HepG2 (cell line): ENCODE measurements around the gene ALDOA. TPM values are rescaled to one million over a fixed set of nuclear protein-coding genes. Genes with fewer than 3 reads are reported as not detected.

ENCODE experiments used
- CHD4 ChIP-seq: fragments of 200-600 bp; sonication (generic); IDR thresholded peaks from 2 replicates; pipeline ENCODE4 v1.7.0; 2017; ENCODE audit warnings: mild to moderate bottlenecking, low read length, borderline replicate concordance
- HMG20A ChIP-seq: IDR thresholded peaks from 2 replicates; pipeline ENCODE4 v1.6.1; 2016; ENCODE audit warnings: borderline replicate concordance
- RFX3 ChIP-seq: IDR thresholded peaks from 2 replicates; pipeline ENCODE4 v1.6.1; 2016; ENCODE audit warnings: missing biosample characterization, missing genetic modification reagents
- SCMH1 ChIP-seq: sonication (generic); formaldehyde crosslinking; IDR thresholded peaks from 2 replicates; pipeline ENCODE4 v1.9.0; 2021; ENCODE audit warnings: missing genetic modification reagents, mild to moderate bottlenecking, borderline replicate concordance
- TMF1 ChIP-seq: sonication (generic); formaldehyde crosslinking; IDR thresholded peaks from 2 replicates; pipeline ENCODE4 v1.8.1; 2022; ENCODE audit warnings: low read depth, missing genetic modification reagents
- ZIK1 ChIP-seq: sonication (generic); formaldehyde crosslinking; IDR thresholded peaks from 2 replicates; pipeline ENCODE4 v1.5.0; 2020; ENCODE audit warnings: mild to moderate bottlenecking, low read depth, missing genetic modification reagents, borderline replicate concordance
- ZNF121 ChIP-seq: sonication (generic); formaldehyde crosslinking; IDR thresholded peaks from 2 replicates; pipeline ENCODE4 v1.5.0; 2020; ENCODE audit warnings: mild to moderate bottlenecking, missing genetic modification reagents
- ZNF264 ChIP-seq: sonication (generic); formaldehyde crosslinking; IDR thresholded peaks from 2 replicates; pipeline ENCODE4 v1.4.0; 2020; ENCODE audit warnings: missing genetic modification reagents
- ZNF337 ChIP-seq: sonication (generic); formaldehyde crosslinking; IDR thresholded peaks from 2 replicates; pipeline ENCODE4 v1.5.1; 2020; ENCODE audit warnings: missing genetic modification reagents, low read depth, mild to moderate bottlenecking, borderline replicate concordance
- ZNF572 ChIP-seq: sonication (generic); formaldehyde crosslinking; IDR thresholded peaks from 2 replicates; pipeline ENCODE4 v1.5.1; 2020; ENCODE audit warnings: mild to moderate bottlenecking, missing genetic modification reagents
- polyA plus RNA-seq, 8 experiments: library from polyadenylated mRNA; depleted of rRNA in 3 of 8; stranded (reverse) in 7 of 8; unstranded in 1 of 8; fragments of >200 nt; fragmentation: Illumina TruSeq in 4 of 8; extraction: Trizol in 4 of 8; gene quantifications; 2 replicates each; pipeline versions ENCODE4 v1.2.1 to v1.2.3, GENCODE V29; 2011 to 2016; ENCODE audit warnings: low read depth in 4 of 8, missing spikeins in 1 of 8, mixed read lengths in 1 of 8; ENCODE audit not compliant: insufficient read depth in 1 of 8
- total RNA-seq, 5 experiments: library from RNA; depleted of rRNA; stranded (reverse); fragments of >200 nt; fragmentation: Illumina TruSeq; extraction: Trizol; gene quantifications; 2 replicates each; pipeline ENCODE4 v1.2.3, GENCODE V29; 2016; ENCODE audit warnings: low read depth in 1 of 5
- TF ChIP-seq, protein P1 (sequence below): sonication (generic); formaldehyde crosslinking; IDR thresholded peaks from 2 replicates; pipeline ENCODE4 v1.8.0; 2022; ENCODE audit warnings: mild to moderate bottlenecking, missing genetic modification reagents; ENCODE audit not compliant: insufficient replicate concordance
- TF ChIP-seq, protein P2 (sequence below): sonication (generic); formaldehyde crosslinking; IDR thresholded peaks from 2 replicates; pipeline ENCODE4 v1.5.1; 2020; ENCODE audit warnings: missing genetic modification reagents, mild to moderate bottlenecking, borderline replicate concordance
- TF ChIP-seq, protein P3 (sequence below): sonication (generic); formaldehyde crosslinking; IDR thresholded peaks from 2 replicates; pipeline ENCODE4 v1.4.0; 2020; ENCODE audit warnings: missing genetic modification reagents, mild to moderate bottlenecking, borderline replicate concordance
- TF ChIP-seq, protein P4 (sequence below): sonication (generic); formaldehyde crosslinking; IDR thresholded peaks from 2 replicates; pipeline ENCODE4 v1.8.0; 2022; ENCODE audit warnings: mild to moderate bottlenecking, missing genetic modification reagents
- TF ChIP-seq, protein P5 (sequence below): sonication (generic); formaldehyde crosslinking; IDR thresholded peaks from 2 replicates; pipeline ENCODE4 v1.5.0; 2020; ENCODE audit warnings: missing genetic modification reagents
- TF ChIP-seq, protein P6 (sequence below): sonication (generic); formaldehyde crosslinking; IDR thresholded peaks from 2 replicates; pipeline ENCODE4 v1.5.0; 2020; ENCODE audit warnings: mild to moderate bottlenecking, missing genetic modification reagents

ALDOA gene
- total and polyA plus RNA-seq, 2 of the 13 experiments (the other 11 are each of a cell fraction or from before 2014, with no cell fraction given): 925 to 1,884 TPM

DNA sequence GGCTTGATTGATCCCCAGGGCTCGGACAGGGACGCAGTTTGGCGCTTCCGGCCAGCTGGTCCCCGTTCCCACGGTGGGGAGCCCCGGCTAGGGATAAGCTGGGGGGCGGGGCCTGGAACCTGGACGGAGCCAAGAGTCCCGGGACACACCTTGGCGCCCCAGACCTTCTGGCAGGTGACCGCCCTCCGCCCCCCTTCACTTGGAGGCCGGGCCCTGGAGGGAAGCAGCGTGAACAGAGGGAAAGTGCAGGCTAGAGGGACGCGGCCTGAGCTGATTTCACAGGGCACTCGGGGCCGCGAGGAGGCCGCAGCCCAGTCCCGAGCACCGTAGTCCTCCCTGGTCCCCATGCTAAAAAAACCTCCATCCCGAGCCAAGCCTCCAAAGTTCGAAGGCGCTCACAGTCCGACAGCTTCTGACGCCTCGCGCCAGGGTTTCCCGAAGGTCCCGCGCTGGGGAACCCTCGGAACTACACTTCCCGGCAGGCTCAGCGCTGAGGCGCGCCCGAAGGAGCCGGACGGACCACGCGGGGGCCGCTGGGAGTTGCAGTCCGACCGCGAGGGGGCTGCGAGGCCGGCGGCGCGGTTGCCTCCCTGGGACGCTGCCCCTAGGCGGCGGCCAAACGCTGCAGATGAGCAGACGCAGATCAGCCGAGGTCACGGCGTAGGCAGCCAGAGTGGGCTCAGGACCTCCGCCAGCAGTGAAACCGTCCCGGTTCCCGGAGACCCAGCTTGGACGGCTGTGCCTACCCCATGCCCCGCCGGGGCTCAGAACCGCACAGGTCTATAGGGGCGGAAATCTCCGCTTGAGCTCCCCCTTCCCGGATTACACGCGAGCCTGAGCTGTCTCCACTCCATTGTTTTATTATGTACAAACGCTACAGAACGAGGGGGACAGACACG, 26.2 kb downstream of the ALDOA start, which contains the start of gene TBX6 (continued):
- TF ChIP-seq, protein P1, sequence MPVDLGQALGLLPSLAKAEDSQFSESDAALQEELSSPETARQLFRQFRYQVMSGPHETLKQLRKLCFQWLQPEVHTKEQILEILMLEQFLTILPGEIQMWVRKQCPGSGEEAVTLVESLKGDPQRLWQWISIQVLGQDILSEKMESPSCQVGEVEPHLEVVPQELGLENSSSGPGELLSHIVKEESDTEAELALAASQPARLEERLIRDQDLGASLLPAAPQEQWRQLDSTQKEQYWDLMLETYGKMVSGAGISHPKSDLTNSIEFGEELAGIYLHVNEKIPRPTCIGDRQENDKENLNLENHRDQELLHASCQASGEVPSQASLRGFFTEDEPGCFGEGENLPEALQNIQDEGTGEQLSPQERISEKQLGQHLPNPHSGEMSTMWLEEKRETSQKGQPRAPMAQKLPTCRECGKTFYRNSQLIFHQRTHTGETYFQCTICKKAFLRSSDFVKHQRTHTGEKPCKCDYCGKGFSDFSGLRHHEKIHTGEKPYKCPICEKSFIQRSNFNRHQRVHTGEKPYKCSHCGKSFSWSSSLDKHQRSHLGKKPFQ (CRISPR knock-in tag): peak; percentile 47
- TF ChIP-seq SCMH1 (CRISPR knock-in tag) (no peak), TMF1 (CRISPR knock-in tag) (no peak; the same call in 1 of the 2 replicates), ZNF572 (0 out of 2 replicates have a peak, but pooled peaks have one; percentile 58), RFX3 (CRISPR knock-in tag) (no peak), ZNF337 (no peak; the same call in 1 of the 2 replicates), HMG20A (CRISPR knock-in tag) (no peak), CHD4 (no peak), ZNF121 (peak; percentile 43; the same call in 1 of the 2 replicates), ZNF264 (CRISPR knock-in tag) (peak; percentile 30; the same call in 1 of the 2 replicates), ZIK1 (CRISPR knock-in tag) (peak; percentile 31)
- TF ChIP-seq, protein P2, sequence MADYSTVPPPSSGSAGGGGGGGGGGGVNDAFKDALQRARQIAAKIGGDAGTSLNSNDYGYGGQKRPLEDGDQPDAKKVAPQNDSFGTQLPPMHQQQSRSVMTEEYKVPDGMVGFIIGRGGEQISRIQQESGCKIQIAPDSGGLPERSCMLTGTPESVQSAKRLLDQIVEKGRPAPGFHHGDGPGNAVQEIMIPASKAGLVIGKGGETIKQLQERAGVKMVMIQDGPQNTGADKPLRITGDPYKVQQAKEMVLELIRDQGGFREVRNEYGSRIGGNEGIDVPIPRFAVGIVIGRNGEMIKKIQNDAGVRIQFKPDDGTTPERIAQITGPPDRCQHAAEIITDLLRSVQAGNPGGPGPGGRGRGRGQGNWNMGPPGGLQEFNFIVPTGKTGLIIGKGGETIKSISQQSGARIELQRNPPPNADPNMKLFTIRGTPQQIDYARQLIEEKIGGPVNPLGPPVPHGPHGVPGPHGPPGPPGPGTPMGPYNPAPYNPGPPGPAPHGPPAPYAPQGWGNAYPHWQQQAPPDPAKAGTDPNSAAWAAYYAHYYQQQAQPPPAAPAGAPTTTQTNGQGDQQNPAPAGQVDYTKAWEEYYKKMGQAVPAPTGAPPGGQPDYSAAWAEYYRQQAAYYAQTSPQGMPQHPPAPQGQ (CRISPR knock-in tag): no peak
- TF ChIP-seq, protein P3, sequence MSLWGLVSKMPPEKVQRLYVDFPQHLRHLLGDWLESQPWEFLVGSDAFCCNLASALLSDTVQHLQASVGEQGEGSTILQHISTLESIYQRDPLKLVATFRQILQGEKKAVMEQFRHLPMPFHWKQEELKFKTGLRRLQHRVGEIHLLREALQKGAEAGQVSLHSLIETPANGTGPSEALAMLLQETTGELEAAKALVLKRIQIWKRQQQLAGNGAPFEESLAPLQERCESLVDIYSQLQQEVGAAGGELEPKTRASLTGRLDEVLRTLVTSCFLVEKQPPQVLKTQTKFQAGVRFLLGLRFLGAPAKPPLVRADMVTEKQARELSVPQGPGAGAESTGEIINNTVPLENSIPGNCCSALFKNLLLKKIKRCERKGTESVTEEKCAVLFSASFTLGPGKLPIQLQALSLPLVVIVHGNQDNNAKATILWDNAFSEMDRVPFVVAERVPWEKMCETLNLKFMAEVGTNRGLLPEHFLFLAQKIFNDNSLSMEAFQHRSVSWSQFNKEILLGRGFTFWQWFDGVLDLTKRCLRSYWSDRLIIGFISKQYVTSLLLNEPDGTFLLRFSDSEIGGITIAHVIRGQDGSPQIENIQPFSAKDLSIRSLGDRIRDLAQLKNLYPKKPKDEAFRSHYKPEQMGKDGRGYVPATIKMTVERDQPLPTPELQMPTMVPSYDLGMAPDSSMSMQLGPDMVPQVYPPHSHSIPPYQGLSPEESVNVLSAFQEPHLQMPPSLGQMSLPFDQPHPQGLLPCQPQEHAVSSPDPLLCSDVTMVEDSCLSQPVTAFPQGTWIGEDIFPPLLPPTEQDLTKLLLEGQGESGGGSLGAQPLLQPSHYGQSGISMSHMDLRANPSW (CRISPR knock-in tag): peak; percentile 93; the same call in 1 of the 2 replicates
- TF ChIP-seq, protein P4, sequence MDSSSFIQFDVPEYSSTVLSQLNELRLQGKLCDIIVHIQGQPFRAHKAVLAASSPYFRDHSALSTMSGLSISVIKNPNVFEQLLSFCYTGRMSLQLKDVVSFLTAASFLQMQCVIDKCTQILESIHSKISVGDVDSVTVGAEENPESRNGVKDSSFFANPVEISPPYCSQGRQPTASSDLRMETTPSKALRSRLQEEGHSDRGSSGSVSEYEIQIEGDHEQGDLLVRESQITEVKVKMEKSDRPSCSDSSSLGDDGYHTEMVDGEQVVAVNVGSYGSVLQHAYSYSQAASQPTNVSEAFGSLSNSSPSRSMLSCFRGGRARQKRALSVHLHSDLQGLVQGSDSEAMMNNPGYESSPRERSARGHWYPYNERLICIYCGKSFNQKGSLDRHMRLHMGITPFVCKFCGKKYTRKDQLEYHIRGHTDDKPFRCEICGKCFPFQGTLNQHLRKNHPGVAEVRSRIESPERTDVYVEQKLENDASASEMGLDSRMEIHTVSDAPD (CRISPR knock-in tag): no peak
- TF ChIP-seq, protein P5, sequence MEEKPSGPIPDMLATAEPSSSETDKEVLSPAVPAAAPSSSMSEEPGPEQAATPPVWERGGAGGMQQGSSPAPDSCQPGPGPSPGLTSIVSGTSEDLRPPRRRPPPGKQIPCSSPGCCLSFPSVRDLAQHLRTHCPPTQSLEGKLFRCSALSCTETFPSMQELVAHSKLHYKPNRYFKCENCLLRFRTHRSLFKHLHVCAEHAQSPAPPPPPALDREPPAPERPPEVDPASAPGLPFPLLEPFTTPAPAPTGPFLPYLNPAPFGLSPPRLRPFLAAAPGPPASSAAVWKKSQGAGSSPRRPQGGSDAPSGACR (CRISPR knock-in tag): no peak; the same call in 1 of the 2 replicates
- TF ChIP-seq, protein P6, sequence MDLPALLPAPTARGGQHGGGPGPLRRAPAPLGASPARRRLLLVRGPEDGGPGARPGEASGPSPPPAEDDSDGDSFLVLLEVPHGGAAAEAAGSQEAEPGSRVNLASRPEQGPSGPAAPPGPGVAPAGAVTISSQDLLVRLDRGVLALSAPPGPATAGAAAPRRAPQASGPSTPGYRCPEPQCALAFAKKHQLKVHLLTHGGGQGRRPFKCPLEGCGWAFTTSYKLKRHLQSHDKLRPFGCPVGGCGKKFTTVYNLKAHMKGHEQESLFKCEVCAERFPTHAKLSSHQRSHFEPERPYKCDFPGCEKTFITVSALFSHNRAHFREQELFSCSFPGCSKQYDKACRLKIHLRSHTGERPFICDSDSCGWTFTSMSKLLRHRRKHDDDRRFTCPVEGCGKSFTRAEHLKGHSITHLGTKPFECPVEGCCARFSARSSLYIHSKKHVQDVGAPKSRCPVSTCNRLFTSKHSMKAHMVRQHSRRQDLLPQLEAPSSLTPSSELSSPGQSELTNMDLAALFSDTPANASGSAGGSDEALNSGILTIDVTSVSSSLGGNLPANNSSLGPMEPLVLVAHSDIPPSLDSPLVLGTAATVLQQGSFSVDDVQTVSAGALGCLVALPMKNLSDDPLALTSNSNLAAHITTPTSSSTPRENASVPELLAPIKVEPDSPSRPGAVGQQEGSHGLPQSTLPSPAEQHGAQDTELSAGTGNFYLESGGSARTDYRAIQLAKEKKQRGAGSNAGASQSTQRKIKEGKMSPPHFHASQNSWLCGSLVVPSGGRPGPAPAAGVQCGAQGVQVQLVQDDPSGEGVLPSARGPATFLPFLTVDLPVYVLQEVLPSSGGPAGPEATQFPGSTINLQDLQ (CRISPR knock-in tag): no peak
